T47D (cell line): ENCODE results near the gene KCNQ2.

Source experiments
- DNase-seq, 2 experiments: peaks; one replicate each; pipeline versions ENCODE4 v3.0.0 to v3.0.0-alpha.2; 2011 to 2012; ENCODE audit warnings: low read depth in 1 of 2, low spot score in 1 of 2
- JUND ChIP-seq: IDR thresholded peaks from 2 replicates; pipeline ENCODE4 v1.6.1; 2012; ENCODE audit warnings: low read depth
- in situ Hi-C: cut with HindIII; loops from 2 replicates; pipeline ENCODE4 v1.10.0; 2016; ENCODE audit warnings: low sequenced_read_pairs, low pct_unique_long_range_greater_than_20kb

The KCNQ2 gene

DNA sequence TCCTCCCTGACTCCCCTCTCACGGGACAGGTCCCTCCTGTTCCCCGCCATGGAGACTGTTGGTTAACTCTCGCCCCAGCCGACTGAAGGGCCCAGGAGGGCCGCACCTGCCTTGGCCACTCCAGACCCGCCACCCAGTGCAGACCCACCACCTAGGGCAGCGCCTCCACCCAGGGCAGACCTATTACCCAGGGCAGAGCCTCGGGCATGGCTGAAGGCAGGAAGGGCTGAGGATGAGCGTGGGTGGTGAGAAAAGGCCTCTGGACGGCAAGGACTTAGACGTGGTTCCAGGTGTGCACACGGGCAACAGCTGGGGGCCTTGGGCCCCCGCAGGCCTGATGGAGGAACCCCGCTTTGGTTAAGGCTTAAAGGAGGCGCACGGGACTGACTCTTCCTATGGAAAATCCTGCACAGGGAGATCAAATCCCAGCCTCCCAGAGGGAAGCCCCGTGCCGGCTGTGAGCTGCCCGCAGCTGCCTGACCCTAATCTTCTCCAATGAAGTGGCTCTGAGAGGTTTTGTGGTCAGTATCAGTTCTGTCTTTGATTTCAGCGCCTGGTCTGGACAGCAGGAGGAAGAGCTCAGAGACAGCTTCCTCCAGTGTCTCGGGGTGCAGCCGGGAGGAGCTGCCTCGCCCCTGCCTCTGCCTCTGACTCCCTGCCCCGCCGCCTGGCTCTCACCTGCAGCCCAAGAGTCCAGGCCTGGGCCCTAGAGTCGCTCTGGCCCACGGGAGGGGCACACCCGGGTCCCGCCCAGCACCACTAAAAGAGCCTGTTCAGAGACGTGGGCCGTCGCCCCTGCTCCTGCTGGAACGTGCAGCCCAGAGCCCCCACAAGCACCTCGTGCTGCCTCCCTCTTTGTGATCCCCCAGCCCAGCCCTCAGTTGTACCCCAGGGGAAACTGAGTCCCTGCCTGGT is 99.2 kb downstream of the KCNQ2 start:
- TF ChIP-seq JUND = no peak
- in situ Hi-C loops = no loop called here

DNA sequence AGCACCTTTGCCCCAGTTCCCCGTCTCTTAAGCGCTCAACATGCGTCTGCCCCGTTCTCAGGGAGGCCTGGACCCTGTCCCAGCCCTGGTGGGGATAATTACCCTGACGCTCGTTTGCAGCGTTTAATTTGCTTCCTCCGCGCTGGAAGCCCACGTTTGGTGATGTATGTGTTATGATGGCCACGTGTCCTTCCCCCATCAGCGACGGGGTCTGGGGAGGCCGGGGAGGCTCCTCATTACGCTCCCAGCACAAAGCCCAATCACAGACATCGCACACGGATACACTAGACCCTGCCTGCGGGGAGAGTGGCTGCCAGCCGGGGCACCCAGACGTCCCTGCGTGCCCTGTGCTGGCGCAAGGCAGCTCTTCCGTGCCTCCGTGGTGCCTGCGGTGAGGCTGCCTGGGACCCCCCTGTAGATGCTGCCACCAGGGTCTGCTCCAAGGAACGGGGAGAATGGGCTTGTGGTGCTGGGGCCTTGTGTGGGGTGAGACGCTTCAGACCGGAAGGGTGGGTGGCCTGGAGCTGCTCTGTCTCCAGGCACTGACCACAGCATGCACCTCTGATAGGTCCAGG is 101.1 kb downstream of the KCNQ2 start:
- DNase-seq = no peak
- TF ChIP-seq JUND = no peak
- in situ Hi-C loops = no loop called here

More for the DNA sequence above, 99.2 kb downstream of the KCNQ2 start:
- no peak for DNase-seq

DNA sequence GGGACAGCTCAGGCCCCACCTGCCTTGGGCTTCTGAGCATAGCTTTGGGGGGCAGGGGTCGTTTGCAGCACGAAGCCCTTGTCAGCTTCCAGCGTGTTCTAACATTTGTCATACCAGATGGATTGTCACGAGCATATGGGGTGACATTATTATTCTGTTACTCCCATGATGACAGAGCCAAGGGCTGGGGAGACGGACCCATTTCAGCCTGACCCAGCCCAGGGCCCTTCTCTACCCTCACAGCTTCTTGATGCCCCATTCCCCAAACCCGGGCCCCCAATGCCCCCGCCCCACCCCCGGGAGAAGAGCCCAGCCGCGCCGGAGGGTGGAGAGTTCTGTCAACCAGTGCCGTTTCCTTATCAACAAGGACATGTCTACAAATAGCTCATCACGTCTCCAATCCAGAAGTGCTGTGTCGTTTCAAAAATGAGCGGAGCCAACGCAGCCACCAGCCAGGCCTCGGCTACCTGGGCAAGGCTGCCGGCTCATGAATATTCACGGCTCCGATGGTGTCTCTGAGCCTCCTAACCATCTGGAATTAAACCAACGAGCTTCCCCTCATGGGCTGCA is 101.8 kb downstream of the KCNQ2 start:
- in situ Hi-C loops = no loop called here

DNA sequence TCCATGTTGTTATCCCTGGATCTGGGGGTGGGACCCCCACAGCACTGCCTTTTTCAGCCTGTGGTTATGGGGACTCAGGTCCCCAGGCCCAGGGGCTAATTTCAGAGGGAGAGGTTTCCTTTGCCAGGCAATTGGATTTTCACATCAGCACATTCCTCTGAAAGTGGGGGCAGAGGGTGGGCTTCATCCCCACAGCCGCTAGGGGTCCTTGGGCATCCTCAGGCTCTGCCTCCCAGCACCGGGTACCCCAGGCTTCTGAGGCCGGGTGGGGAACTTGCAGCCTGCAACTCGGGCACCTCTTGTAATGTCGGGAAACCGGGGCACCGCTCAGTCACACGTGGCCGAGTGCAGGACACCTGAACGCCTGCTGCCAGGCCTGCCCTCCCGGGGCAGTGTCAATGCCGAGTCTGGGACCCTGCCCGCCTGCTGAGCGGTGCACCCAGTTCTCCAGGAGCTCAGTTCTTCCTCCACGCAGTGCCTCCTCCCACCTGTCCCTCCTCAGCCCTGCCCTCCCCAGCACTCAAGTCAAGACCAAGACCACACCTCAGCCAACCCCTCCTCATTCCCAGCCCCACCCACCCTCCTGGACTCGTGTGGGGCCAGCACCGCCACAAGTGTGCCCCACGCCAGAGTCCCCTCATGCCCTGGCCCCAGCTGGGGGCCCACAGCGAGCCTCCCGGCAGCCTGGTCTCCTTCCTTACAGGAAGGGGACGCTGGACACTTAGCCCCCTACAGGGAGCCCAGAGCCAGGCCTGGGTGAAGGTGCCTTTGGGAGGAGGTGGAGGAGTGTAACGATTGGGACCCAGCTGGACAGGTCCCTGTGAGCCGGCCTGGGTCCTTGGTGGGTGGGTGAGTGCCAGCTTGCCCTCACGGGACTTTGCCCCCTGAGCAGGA is 102.5 kb downstream of the KCNQ2 start:
- no peak for DNase-seq
- no peak for TF ChIP-seq JUND
- in situ Hi-C loops = no loop called here

More for the DNA sequence above, 101.8 kb downstream of the KCNQ2 start:
- TF ChIP-seq JUND = no peak
- no peak for DNase-seq

DNA sequence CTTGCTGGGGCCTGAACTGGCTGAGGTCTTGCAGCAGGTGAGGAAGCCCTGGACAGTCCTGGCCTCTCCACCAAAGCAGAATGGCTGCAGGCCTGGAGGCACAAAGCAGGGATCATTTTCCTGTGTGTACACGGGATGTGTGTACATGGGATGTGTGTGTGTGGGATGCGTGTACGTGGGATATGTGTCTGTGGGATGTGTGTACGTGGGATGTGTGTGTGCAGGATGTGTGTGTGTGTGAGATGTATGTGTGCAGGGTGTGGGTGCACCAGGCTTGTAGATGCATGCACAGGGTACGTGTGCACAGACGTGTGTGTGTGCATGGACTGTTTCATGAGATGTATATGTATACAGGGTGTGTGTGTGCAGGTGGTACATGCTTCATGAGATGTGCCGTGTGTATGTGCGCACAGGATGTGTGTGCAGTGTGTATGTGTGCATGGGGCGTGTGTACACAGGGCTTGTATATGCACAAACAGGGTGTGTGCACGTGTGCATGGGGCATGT is 103.4 kb downstream of the KCNQ2 start:
- DNase-seq = no peak
- no peak for TF ChIP-seq JUND
- in situ Hi-C loops = no loop called here

DNA sequence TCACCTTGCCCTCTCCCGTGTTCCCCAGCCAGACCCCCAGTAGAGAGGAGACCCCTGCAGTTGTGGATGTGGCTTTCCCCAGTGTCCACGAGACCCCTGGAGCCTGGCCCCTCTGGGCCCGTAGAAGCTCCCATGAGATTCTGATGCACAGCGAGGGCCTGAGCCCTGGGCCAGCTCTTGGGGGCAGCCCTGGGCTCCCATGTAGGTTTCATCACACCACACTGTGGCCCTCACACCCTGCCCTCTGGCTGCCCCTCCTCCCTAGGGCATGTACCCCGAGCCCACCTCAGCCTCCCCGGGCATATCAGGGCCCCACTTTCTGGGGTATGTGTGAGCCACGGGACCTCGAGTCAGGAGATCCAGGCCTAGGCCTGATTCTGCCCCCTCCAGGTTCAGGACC is 104.3 kb downstream of the KCNQ2 start:
- no peak for TF ChIP-seq JUND
- in situ Hi-C loops = no loop called here
- DNase-seq = no peak

DNA sequence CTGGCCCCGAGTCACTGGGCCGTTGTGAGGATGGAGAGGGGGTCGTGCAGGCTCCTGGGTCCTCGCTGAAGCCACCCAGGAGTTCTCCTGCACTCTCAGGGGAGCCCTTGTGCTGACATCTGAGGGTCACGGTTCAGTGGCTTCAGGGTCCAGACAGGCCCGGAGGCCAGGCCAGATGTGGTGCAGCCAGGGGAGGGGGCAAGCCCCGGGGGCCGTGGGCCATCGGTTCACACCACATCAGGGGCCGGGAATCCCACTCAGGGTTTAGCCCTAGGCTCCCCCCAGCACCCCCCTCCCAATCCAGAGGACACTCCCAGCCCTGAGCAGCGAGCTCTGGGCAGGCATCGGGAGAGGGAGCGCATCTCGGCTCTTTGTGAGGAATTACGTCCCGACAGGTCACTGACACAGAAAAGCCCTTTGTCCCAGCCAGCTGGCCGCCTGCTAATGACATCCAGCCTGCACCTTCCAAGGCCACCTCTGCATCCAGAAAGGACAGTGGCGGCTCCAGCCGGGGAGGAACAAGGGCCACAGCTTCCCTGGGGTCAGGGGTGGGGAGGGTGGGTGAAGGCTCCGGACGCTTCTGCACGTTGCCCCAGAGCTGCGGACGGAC is 104.9 kb downstream of the KCNQ2 start:
- DNase-seq = no peak
- in situ Hi-C loops = no loop called here
- no peak for TF ChIP-seq JUND

DNA sequence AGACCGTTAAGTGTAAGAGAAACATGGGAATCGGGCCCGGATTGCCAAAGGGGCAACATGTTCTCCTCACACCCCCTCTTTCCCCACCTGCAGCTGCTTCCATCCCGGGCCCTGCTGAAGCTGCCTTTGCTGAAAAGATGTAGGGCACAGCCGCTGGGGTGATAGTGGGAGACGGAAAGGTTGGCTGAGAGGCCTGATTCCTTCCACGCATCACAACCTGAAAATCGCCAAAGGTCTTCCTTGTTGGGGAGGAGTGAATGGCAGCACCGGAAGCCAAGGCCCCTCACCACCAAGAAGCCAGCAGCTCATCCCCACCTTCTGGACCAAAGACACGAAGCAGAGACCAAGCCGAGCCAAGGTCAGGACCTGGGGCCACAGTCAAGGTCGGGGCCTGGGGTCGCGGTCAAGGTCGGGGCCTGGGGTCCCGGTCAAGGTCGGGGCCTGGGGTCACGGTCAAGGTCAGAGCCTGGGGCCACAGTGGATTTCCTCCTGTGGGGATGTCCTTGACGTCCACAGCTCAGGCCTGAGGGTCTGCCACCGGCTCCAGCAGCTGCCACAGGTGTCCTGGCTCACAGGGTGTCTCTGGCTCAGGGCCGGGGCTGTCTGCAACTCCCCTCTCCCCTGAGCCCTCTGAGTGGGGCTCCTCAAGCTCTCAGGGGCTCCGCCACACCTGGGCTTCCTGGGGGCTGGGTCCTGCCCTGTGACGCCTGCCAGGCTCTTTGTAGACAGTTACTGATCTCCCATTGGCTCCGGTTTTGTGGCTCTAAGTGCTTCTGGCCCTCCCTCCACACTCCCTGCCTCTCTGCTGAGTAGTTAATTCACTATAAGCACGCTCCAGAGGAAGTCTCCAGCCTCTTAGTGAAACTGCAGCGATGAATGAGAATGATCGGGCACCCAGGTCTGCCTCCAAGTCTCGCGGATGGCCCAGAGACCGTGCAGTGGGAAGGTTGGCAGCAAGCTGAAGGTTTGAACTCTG is 105.8 kb downstream of the KCNQ2 start:
- no peak for TF ChIP-seq JUND
- DNase-seq = no peak
- in situ Hi-C loops = no loop called here

DNA sequence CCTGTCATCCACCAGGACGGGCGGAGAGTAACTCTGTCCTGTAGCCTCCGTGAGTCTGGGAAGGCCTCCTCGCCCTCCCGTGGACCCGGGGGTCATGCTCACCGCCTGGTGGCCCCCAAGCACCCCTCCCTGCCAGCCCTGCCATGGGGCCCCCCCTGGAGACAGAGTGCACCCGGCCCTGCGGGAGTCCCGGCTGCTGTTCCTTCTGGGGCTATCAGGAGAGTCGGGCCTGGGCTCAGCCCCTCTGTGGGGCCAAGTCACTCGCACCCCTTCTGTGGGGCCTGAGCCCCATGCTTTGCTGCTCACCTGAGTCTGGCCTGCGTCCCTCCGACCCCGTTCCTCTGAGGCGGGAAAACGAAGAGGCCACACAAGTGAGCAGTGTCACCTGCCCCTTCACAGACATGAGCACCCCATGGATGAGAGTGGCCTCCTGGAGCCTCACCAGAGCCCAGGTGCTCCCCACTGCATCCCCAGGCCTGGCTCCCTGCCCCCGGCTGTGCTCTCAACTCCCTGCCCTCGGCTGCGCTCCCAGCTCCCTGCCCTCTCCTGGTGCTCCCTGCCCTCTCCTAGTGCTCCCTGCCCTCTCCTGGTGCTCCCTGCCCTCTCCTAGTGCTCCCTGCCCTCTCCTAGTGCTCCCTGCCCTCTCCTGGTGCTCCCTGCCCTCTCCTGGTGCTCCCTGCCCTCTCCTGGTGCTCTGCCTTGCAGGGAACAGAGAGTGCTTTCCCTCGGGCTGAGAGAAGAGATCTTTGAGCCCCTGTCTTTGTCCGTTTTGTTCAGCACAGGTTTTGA is 106.7 kb downstream of the KCNQ2 start:
- no peak for DNase-seq
- no peak for TF ChIP-seq JUND
- in situ Hi-C loops = no loop called here

DNA sequence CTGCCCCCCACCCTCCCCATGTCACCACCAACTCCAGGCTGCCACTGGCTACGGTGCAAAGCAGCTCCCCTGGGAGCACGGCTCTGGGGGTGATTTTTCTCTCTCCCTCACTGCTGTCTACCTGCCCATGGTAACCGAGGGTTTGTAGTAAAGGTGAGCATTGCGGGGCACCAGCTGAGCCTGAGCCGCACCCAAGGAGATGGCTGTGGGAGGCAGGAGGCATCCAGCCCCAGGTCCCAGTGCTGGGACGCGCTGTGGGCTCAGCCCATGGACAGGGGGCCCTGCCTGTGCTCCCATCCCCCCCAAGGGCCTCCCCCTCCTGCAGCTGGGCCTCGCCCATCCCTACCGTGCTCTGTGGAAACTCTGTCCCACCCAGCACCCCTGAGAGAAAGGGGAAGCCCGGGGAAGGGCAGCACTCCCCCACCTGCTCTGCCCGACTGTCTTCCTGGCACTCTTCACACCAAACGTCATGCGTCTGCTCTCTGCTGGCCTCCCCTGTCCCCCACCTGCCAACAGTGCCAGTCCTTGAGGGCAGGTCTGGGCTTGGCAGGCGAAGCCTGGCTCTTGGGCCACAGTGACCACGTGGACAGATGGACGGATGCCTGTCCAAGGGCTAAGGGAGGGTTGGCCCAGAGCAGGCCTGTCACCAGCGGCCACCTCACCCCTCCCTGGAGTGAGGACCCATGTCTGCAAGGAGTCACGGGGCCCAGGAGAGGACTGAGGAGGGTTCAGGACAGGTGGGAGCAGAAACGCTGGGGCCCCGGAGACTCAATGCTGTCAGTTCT is 107.5 kb downstream of the KCNQ2 start:
- TF ChIP-seq JUND = no peak
- DNase-seq = no peak
- in situ Hi-C loops = no loop called here
